Measurements from ENCODE around the gene FUBP1. TPM values are rescaled to one million over a fixed set of nuclear protein-coding genes. Genes with fewer than 3 reads are reported as not detected.

Gene FUBP1
- total RNA-seq, 3 donors from 2014 or later = 96.0 to 186 (median 156) TPM

DNA sequence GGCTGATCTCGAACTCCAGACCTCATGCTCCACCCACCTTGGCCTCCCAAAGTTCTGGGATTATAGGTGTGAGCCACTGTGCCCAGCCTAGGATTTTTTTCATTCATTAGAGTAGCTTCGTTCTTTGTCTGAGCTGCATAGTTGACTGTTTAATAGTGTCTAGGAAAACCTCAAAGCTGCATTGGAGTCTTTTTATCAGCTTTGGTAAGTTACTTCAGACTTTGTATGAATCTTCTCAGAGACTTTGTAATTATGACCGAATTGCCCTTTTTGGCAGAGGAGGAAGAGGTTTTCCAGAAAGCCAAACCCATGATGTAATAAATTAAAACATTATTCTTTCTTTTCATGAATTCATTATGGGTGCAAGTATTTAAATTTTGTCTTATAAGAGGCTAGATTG is 31.0 kb upstream of the FUBP1 start:
- intact Hi-C loops (cut with DNase I; ENCODE audit: low total_unique reads) = no loop called here
- H3K27ac ChIP-seq = no peak overlapping the region

DNA sequence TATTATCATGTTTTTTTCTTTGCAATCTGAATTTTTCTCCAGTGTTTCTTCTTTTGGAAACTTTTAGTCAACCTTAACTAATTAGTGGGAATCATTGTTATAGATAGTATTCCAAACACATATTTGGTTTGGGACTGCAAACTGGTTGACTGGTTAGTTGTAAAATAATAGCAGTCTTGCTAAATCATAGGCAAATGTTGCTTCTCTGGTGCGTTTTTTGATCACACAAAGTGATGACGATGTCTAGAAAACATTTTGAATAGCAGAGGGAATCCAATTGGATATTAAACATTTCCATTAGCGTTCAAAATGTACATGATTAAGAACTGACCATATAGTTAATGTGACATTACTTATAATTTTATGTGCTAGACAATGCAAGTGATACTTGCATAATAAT is 30.4 kb upstream of the FUBP1 start:
- H3K27me3 ChIP-seq = no peaks in the 10 kb centered on the region
- intact Hi-C loops (cut with DNase I; ENCODE audit: low total_unique reads) = no loop called here
- H3K4me3 ChIP-seq = peak overlapping the region in 2 of 3 donors; percentile 3 to 10
- H3K4me1 ChIP-seq = no peaks in the 10 kb centered on the region
- no peaks in the 10 kb centered on the region for H3K36me3 ChIP-seq
- TF ChIP-seq POLR2A (IDR thresholded peaks at IDR 0.05) (no peak), POLR2AphosphoS5 (IDR thresholded peaks at IDR 0.05) (no peak)
- TF ChIP-seq, protein P1, sequence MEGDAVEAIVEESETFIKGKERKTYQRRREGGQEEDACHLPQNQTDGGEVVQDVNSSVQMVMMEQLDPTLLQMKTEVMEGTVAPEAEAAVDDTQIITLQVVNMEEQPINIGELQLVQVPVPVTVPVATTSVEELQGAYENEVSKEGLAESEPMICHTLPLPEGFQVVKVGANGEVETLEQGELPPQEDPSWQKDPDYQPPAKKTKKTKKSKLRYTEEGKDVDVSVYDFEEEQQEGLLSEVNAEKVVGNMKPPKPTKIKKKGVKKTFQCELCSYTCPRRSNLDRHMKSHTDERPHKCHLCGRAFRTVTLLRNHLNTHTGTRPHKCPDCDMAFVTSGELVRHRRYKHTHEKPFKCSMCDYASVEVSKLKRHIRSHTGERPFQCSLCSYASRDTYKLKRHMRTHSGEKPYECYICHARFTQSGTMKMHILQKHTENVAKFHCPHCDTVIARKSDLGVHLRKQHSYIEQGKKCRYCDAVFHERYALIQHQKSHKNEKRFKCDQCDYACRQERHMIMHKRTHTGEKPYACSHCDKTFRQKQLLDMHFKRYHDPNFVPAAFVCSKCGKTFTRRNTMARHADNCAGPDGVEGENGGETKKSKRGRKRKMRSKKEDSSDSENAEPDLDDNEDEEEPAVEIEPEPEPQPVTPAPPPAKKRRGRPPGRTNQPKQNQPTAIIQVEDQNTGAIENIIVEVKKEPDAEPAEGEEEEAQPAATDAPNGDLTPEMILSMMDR (IDR thresholded peaks at IDR 0.05) = no peak
- H3K9me3 ChIP-seq = no peaks in the 10 kb centered on the region
- H3K27ac ChIP-seq = no peak overlapping the region
- DNase-seq (ENCODE audit: low spot score in 2 of 2) = no peak

More for the DNA sequence above, 31.0 kb upstream of the FUBP1 start:
- Histone ChIP-seq H3K9me3 (no peaks in the 10 kb centered on the region), H3K4me3 (no peak overlapping the region), H3K27me3 (no peaks in the 10 kb centered on the region), H3K36me3 (no peaks in the 10 kb centered on the region), H3K4me1 (no peaks in the 10 kb centered on the region)
- DNase-seq (ENCODE audit: low spot score in 2 of 2) = no peak
- no peak for TF ChIP-seq POLR2A (IDR thresholded peaks at IDR 0.05)
- TF ChIP-seq, protein P1 (IDR thresholded peaks at IDR 0.05) = no peak
- no peak for TF ChIP-seq POLR2AphosphoS5 (IDR thresholded peaks at IDR 0.05)

DNA sequence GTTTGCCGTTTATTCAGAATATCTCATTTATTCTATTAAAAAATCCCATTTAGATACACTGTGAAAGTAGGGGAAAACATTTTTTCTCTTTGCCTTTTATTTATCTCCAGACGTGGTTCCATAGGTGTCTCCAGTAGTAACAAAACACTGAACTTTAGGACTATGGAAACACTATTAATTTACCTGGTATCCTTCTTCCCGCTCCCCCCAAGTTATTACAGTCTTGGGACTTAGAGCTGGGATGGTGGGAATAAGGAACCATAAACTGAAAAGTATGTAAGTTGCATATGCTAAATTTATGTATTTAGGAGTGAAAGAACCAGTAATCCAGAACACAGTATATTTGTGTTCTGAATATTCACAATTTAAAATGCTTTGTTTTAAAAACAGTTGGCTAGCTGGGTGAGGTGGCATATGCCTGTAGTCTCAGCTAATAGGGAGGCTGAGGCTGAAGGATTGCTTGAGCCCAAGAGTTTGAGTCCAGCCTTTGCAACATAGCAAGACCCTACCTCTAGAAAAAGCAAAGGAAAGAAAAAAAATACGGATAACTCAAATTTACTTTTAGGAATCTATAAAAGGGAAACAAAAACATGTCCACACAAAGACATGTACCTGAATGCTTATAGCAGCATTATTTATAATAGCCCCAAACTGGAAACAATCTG is 28.9 kb upstream of the FUBP1 start:
- Histone ChIP-seq H3K9me3 (no peaks in the 10 kb centered on the region), H3K27ac (no peak overlapping the region), H3K27me3 (no peaks in the 10 kb centered on the region), H3K36me3 (no peaks in the 10 kb centered on the region), H3K4me3 (peak overlapping the region in 2 of 3 donors; percentile 51 to 63), H3K4me1 (no peaks in the 10 kb centered on the region)
- DNase-seq (ENCODE audit: low spot score in 2 of 2) = no peak
- intact Hi-C loops (cut with DNase I; ENCODE audit: low total_unique reads) = no loop called here
- TF ChIP-seq POLR2AphosphoS5 (IDR thresholded peaks at IDR 0.05) = no peak
- TF ChIP-seq, protein P1 (IDR thresholded peaks at IDR 0.05) = no peak
- no peak for TF ChIP-seq POLR2A (IDR thresholded peaks at IDR 0.05)

DNA sequence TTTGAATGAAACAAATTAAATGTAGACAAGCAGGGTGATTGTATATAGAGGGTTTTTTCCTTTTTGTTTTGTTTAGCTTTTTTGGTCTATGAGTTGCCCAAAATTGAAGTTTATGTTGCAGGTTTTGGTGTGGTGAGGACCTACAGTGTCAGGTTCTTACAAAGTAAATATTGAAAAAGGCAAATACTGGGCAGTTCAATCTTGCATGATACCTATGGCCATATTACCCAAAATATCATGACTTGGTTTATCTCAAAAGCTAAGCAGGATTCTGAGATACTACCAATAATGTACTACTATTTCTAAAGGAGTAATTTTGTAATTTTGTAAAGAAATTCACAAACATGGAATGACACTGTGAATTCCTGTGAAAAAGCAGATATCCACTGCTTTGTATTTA is 27.6 kb upstream of the FUBP1 start:
- no peaks in the 10 kb centered on the region for H3K4me1 ChIP-seq
- intact Hi-C loops (cut with DNase I; ENCODE audit: low total_unique reads) = no loop called here
- H3K9me3 ChIP-seq = no peaks in the 10 kb centered on the region
- H3K4me3 ChIP-seq = peak overlapping the region; percentile 51 to 63 (median 63)
- TF ChIP-seq POLR2AphosphoS5 (IDR thresholded peaks at IDR 0.05) (no peak), POLR2A (IDR thresholded peaks at IDR 0.05) (no peak)
- TF ChIP-seq, protein P1 (IDR thresholded peaks at IDR 0.05) = no peak
- DNase-seq (ENCODE audit: low spot score in 2 of 2) = no peak
- peak overlapping the region; percentile 2 to 92 for H3K27ac ChIP-seq
- H3K27me3 ChIP-seq = no peaks in the 10 kb centered on the region
- no peaks in the 10 kb centered on the region for H3K36me3 ChIP-seq

DNA sequence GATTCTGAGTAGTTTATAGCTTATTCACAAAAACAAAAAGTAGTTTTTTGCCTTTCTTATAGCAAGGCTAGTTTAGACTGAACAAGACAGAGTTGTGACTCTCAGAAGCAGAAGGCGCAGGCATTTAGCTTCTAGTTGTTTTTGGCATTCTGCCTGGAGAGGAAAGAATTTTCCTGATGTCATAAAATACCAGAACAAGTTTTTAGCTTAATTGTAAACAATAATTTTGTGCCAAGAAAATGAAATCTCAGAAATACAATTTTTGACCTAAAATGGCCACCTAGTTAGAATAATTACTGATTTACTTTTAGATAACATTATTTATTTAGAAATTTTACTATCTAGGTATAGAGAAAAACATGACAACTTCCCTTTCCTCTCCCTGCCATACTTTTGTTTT is 26.9 kb upstream of the FUBP1 start:
- Histone ChIP-seq H3K36me3 (no peaks in the 10 kb centered on the region), H3K4me3 (peak overlapping the region; percentile 51 to 63 (median 63)), H3K9me3 (no peaks in the 10 kb centered on the region), H3K27me3 (no peaks in the 10 kb centered on the region), H3K4me1 (no peaks in the 10 kb centered on the region), H3K27ac (peak overlapping the region; percentile 89 to 92)
- TF ChIP-seq, protein P1 (IDR thresholded peaks at IDR 0.05) = no peak
- TF ChIP-seq POLR2AphosphoS5 (IDR thresholded peaks at IDR 0.05) (peak in 2 of 3 donors; percentile 24 to 56), POLR2A (IDR thresholded peaks at IDR 0.05) (peak; percentile 23)
- DNase-seq (ENCODE audit: low spot score in 2 of 2) = no peak
- intact Hi-C loops (cut with DNase I; ENCODE audit: low total_unique reads) = no loop called here
